PC-3 (cell line): ENCODE data around the gene PHC2. TPM values are rescaled to one million over a fixed set of nuclear protein-coding genes. Genes with fewer than 3 reads are reported as not detected.

Source experiments
- ATAC-seq: fragments of 200-7000 bp; cut with Tn5 transposase; 2 replicates; pipeline ENCODE4 v1.9.1; 2020; ENCODE audit warnings: mild to moderate bottlenecking, moderate library complexity
- BruUV-seq: library from RNA; stranded (reverse); fragments of 400-500 nt; replicated peaks from 2 replicates; lab custom pipeline; 2021; lab: Mats Ljungman, UMichigan
- CTCF ChIA-PET: fragments of 300-600 bp; sonication (Branson Sonifier 250); formaldehyde crosslinking; loops from one replicate; lab custom pipeline; 2022; ENCODE audit warnings: antibody characterized with exemption; lab: Charles Lee
- POLR2A ChIA-PET: fragments of 300-600 bp; sonication (Branson Sonifier 250); formaldehyde crosslinking; loops from one replicate; lab custom pipeline; 2022; ENCODE audit warnings: antibody characterized with exemption; ENCODE audit not compliant: unreplicated experiment; lab: Charles Lee
- DNase-seq: peaks from one replicate; pipeline ENCODE4 v3.0.0-alpha.2; 2015
- H2AFZ ChIP-seq: fragments of 300-600 bp; sonication (generic); 2 replicates; pipeline ENCODE4 v1.6.0; 2016; ENCODE audit warnings: antibody characterized with exemption, low read length
- H3F3A ChIP-seq: fragments of 300-600 bp; sonication (generic); one replicate; pipeline ENCODE4 v1.6.0; 2017; ENCODE audit warnings: antibody characterized with exemption, low read length, control low read depth, mild to moderate bottlenecking; ENCODE audit not compliant: unreplicated experiment
- H3K27ac ChIP-seq: fragments of 300-600 bp; sonication (generic); 2 replicates; pipeline ENCODE4 v1.5.1; 2016; ENCODE audit warnings: mild to moderate bottlenecking, low read length
- H3K27me3 ChIP-seq: fragments of 300-600 bp; sonication (generic); 2 replicates; pipeline ENCODE4 v1.6.1; 2016; ENCODE audit warnings: low read length, mixed read lengths
- H3K36me3 ChIP-seq: fragments of 300-600 bp; sonication (generic); 2 replicates; pipeline ENCODE4 v1.6.1; 2016; ENCODE audit warnings: low read depth, mixed run types, low read length, mixed read lengths
- H3K4me1 ChIP-seq: fragments of 300-600 bp; sonication (generic); 2 replicates; pipeline ENCODE4 v1.5.1; 2016; ENCODE audit warnings: low read length; ENCODE audit not compliant: insufficient read depth
- H3K4me2 ChIP-seq: fragments of 300-600 bp; sonication (generic); 2 replicates; pipeline ENCODE4 v1.6.0; 2016; ENCODE audit warnings: low read length
- H3K4me3 ChIP-seq: fragments of 300-600 bp; sonication (generic); 2 replicates; pipeline ENCODE4 v1.5.1; 2016; ENCODE audit warnings: mild to moderate bottlenecking, low read length, mixed read lengths
- H3K79me2 ChIP-seq: fragments of 300-600 bp; sonication (generic); 2 replicates; pipeline ENCODE4 v1.6.1; 2017; ENCODE audit warnings: low read length, mixed read lengths
- H3K9ac ChIP-seq: fragments of 300-600 bp; sonication (generic); 2 replicates; pipeline ENCODE4 v1.6.0; 2016; ENCODE audit warnings: mild to moderate bottlenecking, low read length
- H3K9me2 ChIP-seq: fragments of 300-600 bp; sonication (generic); replicated peaks from 2 replicates; pipeline ENCODE4 v1.6.1; 2016; ENCODE audit warnings: mixed run types, low read length, mixed read lengths
- H3K9me3 ChIP-seq: fragments of 300-600 bp; sonication (generic); 2 replicates; pipeline ENCODE4 v1.6.1; 2016; ENCODE audit warnings: low read length, mixed read lengths
- H4K20me1 ChIP-seq: fragments of 300-600 bp; sonication (generic); 2 replicates; pipeline ENCODE4 v1.6.1; 2016; ENCODE audit warnings: low read length, mixed read lengths
- EZH2 ChIP-seq: fragments of 300-600 bp; sonication (generic); IDR thresholded peaks from one replicate; pipeline ENCODE4 v1.6.1; 2017; ENCODE audit warnings: antibody characterized with exemption, mild to moderate bottlenecking, low read length; ENCODE audit not compliant: unreplicated experiment
- EZH2phosphoT487 ChIP-seq: fragments of 300-600 bp; sonication (generic); IDR thresholded peaks from 2 replicates; pipeline ENCODE4 v1.6.1; 2018; ENCODE audit warnings: mild to moderate bottlenecking, antibody characterized with exemption, low read length, borderline replicate concordance
- intact Hi-C: fragments of 100-400 bp; cut with micrococcal nuclease; formaldehyde crosslinking; loops from 2 replicates; pipeline ENCODE4 v1.9.0; 2023
- total RNA-seq: library from RNA; depleted of rRNA; stranded (reverse); fragments of >200 nt; gene quantifications from 2 replicates; pipeline ENCODE4 v1.2.3, GENCODE V29; 2014
- TF ChIP-seq, protein P1 (sequence below): fragments of 300-600 bp; sonication (generic); conservative IDR thresholded peaks from 2 replicates; pipeline ENCODE4 v1.5.1; 2017; ENCODE audit warnings: antibody characterized with exemption, low read depth, mild to moderate bottlenecking, low read length

PHC2 gene
- total RNA-seq, 1 experiment from 2014 or later: 134 TPM

DNA sequence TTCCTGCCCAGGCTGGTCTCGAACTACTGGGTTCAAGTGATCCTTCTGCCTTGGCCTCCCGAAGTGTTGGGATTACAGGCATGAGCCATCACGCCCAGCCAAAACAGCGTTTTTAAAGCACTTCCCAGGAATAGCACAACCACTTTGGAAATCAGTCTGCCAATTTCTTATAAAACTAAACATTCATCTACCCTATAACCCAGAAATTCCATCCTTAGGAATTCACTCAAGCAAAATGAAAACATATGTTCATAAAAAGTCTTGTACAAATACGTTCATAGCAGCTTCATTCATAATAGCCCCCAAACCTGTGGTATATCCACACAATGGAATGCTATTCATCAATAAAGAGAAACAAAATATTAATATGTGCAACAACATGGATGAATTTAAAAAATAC lies 36.1 kb downstream of the PHC2 start:
- no peak for ATAC-seq
- no peak for DNase-seq

DNA sequence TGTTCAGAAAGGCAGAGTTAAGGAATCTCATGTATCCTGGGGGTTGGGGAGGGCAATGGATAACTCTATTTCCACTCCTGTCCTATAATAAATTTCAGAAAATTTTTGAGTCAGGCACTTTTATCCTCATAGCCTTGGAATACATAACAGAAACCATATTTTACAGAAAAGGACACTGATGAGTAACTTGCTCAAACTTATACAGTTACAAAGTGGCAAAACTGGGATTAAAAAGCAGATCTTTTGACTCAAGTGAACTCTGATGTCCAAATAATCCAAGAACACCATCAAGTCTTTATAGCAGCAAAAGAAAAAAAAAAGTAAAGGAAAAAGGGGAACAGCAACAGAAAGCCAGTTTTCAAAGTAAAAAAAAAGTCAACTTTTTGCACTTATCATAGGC lies 36.9 kb downstream of the PHC2 start:
- H3K4me3 ChIP-seq: no peak overlapping the region
- no TSS peak for BruUV-seq
- H3K4me2 ChIP-seq: no peak overlapping the region
- H3K9ac ChIP-seq: no peak overlapping the region
- no peaks in the 10 kb centered on the region for H3F3A ChIP-seq
- H3K27me3 ChIP-seq: no peaks in the 10 kb centered on the region
- intact Hi-C loops: loop anchor here (5.0 kb wide), 1 partner anchor 63 kb away; no protein-coding TSS in a partner anchor
- H3K9me2 ChIP-seq: no peaks in the 10 kb centered on the region
- ATAC-seq (no peak), DNase-seq (no peak)
- CTCF ChIA-PET: no interaction called here
- H4K20me1 ChIP-seq: no peaks in the 10 kb centered on the region
- TF ChIP-seq, protein P1, sequence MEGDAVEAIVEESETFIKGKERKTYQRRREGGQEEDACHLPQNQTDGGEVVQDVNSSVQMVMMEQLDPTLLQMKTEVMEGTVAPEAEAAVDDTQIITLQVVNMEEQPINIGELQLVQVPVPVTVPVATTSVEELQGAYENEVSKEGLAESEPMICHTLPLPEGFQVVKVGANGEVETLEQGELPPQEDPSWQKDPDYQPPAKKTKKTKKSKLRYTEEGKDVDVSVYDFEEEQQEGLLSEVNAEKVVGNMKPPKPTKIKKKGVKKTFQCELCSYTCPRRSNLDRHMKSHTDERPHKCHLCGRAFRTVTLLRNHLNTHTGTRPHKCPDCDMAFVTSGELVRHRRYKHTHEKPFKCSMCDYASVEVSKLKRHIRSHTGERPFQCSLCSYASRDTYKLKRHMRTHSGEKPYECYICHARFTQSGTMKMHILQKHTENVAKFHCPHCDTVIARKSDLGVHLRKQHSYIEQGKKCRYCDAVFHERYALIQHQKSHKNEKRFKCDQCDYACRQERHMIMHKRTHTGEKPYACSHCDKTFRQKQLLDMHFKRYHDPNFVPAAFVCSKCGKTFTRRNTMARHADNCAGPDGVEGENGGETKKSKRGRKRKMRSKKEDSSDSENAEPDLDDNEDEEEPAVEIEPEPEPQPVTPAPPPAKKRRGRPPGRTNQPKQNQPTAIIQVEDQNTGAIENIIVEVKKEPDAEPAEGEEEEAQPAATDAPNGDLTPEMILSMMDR: no peak
- no peak for TF ChIP-seq EZH2phosphoT487
- no peak for TF ChIP-seq EZH2
- H3K9me3 ChIP-seq: no peaks in the 10 kb centered on the region
- no peak overlapping the region for H2AFZ ChIP-seq
- POLR2A ChIA-PET: no interaction called here
- H3K79me2 ChIP-seq: peaks cover 13% of the 10 kb centered on the region; the same call in 1 of the 2 replicates
- H3K36me3 ChIP-seq: peaks cover 16% of the 10 kb centered on the region; the same call in 1 of the 2 replicates
- no peaks in the 10 kb centered on the region for H3K4me1 ChIP-seq
- no peak overlapping the region for H3K27ac ChIP-seq

More for the DNA sequence above, 36.1 kb downstream of the PHC2 start:
- Histone ChIP-seq H4K20me1 (no peaks in the 10 kb centered on the region), H3K27ac (no peak overlapping the region), H3K9me2 (no peaks in the 10 kb centered on the region), H3K36me3 (peaks cover 16% of the 10 kb centered on the region; the same call in 1 of the 2 replicates), H3K4me2 (no peak overlapping the region), H3K4me1 (no peaks in the 10 kb centered on the region), H3K4me3 (no peak overlapping the region), H2AFZ (no peak overlapping the region), H3K9me3 (no peaks in the 10 kb centered on the region), H3K79me2 (peaks cover 20% of the 10 kb centered on the region; the same call in 1 of the 2 replicates), H3K27me3 (no peaks in the 10 kb centered on the region), H3K9ac (no peak overlapping the region), H3F3A (no peaks in the 10 kb centered on the region)
- intact Hi-C loops: loop anchor here (5.0 kb wide), 1 partner anchor 63 kb away; no protein-coding TSS in a partner anchor
- BruUV-seq: no TSS peak
- TF ChIP-seq, protein P1: no peak
- no peak for TF ChIP-seq EZH2phosphoT487
- no peak for TF ChIP-seq EZH2
- ChIA-PET POLR2A (no interaction called here), CTCF (no interaction called here)

DNA sequence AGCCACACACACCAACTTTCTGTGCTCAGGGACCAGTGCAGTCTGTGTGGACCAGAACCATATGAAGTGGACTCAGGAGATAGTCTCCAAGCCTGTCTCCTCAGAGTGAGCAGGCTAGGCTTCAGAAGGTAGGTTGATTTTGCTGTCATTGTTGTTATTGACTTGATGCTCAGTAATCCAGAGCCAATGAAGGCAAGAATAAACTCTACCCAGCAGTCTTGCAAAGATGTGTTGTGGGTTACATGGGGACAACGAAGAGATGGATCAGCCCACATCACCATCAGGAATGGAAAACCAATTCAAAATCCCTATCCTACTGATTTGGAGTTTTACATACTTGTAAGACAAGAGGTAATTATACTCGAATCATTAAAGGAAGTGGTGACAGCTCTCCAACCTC lies 37.4 kb downstream of the PHC2 start:
- Histone ChIP-seq H2AFZ (no peak overlapping the region), H3K9me3 (no peaks in the 10 kb centered on the region), H3K4me3 (no peak overlapping the region), H3K27ac (no peak overlapping the region), H3K9ac (no peak overlapping the region), H3K79me2 (0 out of 2 replicates have a peak, but pooled peaks cover 8% of the 10 kb centered on the region), H3K36me3 (peaks cover 13% of the 10 kb centered on the region; the same call in 1 of the 2 replicates), H4K20me1 (no peaks in the 10 kb centered on the region), H3K27me3 (no peaks in the 10 kb centered on the region), H3F3A (no peaks in the 10 kb centered on the region), H3K4me1 (no peaks in the 10 kb centered on the region), H3K4me2 (no peak overlapping the region), H3K9me2 (no peaks in the 10 kb centered on the region)
- intact Hi-C loops: loop anchor here (5.0 kb wide), 1 partner anchor 64 kb away; no protein-coding TSS in a partner anchor
- DNase-seq (no peak), ATAC-seq (no peak)
- no TSS peak for BruUV-seq
- TF ChIP-seq, protein P1: no peak
- TF ChIP-seq EZH2: no peak
- TF ChIP-seq EZH2phosphoT487: no peak
- ChIA-PET POLR2A (no interaction called here), CTCF (no interaction called here)
